ENCODE data around the gene NRN1L.

NRN1L gene

DNA sequence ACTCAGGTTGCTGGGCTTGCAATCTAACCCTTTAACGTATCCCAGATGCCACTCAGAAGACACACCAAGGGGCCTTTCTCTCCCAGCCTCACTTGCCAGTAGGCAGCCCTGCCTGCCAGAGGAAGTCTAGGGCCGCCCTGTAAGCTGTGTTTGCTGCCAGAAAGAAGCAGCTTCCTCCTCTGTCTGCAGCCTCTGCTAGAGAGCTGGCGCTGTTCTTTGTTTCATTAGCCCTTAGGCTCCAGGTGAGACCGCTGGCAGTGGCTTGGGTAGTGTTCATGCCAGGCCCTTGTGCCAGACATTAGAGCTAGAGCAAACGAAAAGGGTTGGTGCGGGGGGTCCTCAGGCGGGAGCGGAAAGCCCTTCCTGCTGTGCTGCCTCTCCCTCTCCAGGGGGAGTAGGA is 38.1 kb downstream of the NRN1L start:
- peak; percentile 85 for DNase-seq

DNA sequence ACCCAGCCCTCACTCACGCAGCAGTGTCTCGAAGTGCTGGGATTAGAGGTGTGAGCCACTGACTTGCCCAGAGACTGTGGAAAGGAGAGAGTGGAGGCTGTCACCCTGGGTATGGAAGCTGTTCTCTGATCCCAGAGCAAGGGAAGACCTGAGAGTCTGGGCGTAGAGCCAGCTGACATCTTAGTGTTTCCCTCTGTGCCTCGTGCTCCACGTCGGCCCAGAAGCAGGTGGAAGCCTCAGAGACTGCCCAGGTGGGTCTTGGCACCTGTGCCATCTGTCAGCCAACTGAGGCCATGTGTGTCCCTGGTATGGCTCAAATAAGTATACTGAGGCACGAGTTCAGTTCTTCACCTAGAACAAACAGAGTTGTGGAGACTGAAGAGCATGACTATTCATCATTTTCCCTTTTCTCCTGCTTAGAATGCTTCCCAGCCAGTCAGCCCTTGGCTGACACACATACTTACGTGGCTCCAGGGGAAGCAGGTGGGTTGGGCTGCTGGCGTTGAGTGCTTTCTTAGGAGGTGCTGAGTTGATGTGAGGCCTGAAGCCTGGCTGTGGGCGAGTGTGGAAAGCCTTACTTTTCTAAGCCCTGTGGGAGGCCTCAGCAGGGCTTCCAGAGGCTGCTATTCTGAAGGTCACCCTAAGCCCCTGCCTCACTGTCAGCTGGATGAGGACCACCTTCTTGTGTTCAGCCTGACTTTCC is 38.9 kb downstream of the NRN1L start:
- peak; percentile 71 for DNase-seq

DNA sequence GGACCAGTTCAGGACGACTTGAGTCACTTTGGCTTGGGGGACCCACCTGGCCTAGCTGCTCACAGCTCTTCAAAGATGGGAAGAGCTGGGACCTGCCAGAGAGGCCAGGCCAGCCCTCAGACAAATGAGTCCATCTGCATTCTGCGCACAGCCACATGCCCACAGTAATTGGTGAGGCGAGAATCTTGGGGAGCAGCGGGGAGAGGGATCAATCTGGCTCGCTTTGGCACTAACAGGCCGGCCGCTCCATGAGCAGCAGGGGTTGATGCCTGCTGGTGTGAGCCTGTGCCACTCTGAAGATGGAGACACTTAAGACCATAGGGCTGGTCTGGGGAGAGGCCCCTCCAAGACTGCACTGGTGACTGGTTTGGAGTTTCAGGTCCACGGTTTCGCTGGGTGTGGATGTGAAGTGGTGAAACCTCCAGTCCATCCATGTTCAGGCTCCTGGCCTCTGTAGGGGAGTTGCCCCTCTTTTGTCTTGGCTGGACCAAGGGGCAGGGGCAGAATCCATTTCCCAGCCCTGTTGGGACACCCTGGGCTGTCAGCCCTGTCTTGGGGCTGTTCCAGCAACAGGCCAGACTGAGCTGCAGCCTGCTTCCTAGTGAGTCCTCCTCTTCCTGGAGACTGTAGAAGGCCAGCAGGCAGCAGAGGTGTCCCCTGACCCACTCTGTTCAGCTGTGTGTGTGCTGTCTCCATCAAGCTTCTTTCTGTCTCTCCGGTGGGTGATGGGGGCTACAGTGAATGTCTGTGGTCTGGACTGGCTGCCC is 39.6 kb downstream of the NRN1L start:
- no peak for DNase-seq

DNA sequence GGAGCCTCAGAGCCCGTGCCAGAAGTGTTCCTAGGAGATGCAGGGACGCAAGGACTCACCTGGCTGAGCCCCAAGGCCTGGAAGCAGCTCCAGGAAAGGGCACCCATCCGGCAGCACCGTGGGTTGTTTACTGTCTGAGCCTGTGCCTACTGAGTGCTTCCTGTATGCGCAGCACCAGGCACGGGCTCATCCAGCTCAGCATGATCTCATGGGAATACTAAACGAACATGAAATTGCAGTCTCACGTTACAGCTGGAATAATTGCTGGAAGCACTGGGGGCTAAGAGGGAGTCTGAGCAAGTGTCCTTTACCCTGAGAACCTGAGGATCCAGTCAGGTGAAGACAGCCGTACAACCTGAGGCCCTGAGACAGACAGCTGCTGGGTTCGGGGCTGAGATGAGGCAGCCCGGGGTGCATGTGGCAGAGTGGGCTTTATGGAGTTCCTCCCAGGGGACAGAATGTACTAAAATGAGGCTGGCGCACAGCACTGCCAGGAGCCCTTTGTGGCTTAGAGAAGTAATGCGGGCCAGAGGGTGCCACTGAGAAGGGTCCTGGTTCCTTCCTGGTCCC is 41.6 kb downstream of the NRN1L start:
- DNase-seq, result peak; percentile 93

- no peak for DNase-seq
Measured at GRCh38 chr16:67927131-67927941, 42.7 kb downstream of the NRN1L start.

DNA sequence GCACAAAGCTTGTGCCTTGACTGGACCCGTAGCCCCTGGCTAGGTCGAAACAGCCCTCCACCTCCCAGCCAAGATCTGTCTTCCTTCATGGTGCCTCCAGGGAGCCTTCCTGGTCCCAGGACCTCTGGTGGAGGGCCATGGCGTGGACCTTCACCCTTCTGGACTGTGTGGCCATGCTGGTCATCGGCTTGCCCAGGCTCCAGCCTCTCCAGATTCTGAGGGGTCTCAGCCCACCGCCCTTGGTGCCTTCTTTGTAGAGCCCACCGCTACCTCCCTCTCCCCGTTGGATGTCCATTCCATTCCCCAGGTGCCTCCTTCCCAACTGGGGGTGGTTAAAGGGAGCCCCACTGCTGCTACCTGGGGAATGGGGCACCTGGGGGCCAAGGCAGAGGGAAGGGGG is 43.5 kb downstream of the NRN1L start:
- DNase-seq, result no peak

- peak; percentile 75 for DNase-seq
Measured at GRCh38 chr16:67928561-67929364, 44.1 kb downstream of the NRN1L start.

DNA sequence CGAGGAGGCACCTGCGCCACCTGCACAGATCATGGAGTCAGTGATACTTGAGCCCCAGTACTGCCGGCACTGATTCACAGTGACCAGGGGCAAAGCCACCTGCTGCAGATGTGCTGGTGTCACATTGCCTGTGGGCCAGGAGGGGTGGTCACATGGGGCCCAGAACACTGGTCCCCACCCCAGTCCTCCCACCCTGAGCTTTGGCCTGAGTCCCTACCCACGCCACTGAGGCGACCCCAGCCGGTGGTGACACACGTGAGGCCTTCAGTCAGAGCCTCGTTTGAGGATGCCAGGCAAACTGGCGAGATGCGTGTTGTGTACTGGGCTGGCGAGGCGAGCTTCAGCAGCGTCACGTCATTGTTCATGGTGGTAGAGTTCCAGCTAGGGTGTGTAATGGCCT is 45.5 kb downstream of the NRN1L start:
- no peak for DNase-seq

DNA sequence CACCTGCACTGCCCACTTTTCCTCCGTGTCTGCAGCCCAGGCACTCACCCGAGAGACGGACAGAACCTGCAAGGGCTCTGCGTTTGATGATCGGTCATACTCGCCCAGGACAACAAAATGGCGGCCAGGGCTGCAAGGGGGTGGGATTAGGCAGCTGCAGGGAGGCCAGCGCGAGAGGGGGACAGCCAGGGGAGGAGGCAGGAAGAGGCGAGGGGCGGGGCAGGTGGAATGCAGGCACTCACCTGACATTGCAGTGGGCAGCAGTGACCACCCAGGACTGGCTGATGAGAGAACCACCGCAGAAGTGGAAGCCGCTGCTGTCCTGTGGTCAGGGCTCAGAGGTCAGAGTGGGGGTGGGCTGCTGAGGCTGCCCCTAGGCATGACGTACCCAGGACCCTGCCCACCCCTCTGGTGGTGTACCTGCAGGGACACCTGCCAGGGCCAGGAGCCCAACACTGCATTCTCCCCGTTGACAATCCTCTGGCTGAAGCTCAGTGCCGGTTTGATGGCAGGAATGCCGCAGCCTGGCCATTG is 46.1 kb downstream of the NRN1L start:
- DNase-seq, result no peak

GRCh38 chr16:67931712-67932461 is 47.2 kb downstream of the NRN1L start, which contains the start of gene CTRL:
Gene CTRL, minus strand, starts transcription at chr16:67931862. Its CDS starts 10 bp downstream, at chr16:67931852.
- no peak for DNase-seq

GRCh38 chr16:67932462-67932840 is 47.8 kb downstream of the NRN1L start:
- no peak for DNase-seq

- DNase-seq, result no peak
Measured at GRCh38 chr16:67933805-67934204, 49.1 kb downstream of the NRN1L start.

GRCh38 chr16:67934306-67935100 is 49.8 kb downstream of the NRN1L start:
- DNase-seq, result peak; percentile 29

GRCh38 chr16:67935101-67935401 is 50.4 kb downstream of the NRN1L start:
- DNase-seq, result peak; percentile 51

DNA sequence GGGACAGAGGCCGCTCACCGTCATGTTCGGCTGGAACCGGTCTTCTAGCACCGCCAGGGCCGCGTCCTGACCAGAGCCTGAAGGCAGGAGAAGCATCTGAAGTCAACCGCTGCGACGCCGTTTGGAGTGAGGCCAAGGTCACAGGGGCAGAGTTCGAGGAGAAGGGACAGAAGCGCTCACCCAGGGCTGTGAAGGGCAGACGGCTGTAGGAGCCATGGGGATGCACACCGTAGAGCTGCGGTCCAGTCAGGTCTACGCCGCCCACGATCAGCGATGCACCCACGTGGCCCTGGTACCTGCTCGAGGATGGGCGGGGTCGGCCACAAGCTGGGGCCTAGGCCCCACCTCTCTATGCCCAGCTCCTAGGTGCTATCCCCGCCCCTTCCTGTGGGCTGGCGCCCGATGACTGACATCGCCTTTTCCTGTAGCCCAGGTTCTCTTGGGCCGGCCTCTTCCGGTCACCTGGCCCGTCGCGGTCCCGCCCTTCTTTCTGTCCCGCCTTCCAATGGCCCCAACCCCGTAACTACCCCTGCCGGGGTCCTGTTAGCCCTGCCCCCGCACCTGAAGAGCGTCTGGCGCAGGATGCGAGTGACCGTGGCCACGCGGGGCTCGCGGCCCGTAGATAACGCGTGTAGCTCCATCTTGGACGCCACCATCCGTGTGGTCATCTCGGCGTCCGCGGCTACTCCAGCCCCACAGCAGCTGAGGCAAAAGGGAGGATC is 50.9 kb downstream of the NRN1L start:
- DNase-seq, result peak; percentile 97

All from NCI-H69 (cell line).